Measurements from ENCODE around the gene SPINT4.

The SPINT4 gene

GRCh38 chr20:45774945-45775344, 52.8 kb downstream of the SPINT4 start:
- H2AFZ ChIP-seq (ENCODE audit: low read length), result no peak overlapping the region
- no peaks in the 10 kb centered on the region for H3K9me2 ChIP-seq (ENCODE audit: low read depth, low read length)
- no peak overlapping the region for H3K4me3 ChIP-seq (ENCODE audit: low read depth, low read length, poor library complexity, severe bottlenecking)

GRCh38 chr20:45775411-45775810, 53.3 kb downstream of the SPINT4 start:
- Histone ChIP-seq H2AFZ (ENCODE audit: low read length) (no peak overlapping the region), H3K9me3 (ENCODE audit: low read length) (no peaks in the 10 kb centered on the region), H3K27me3 (ENCODE audit: insufficient read depth, low read length) (no peaks in the 10 kb centered on the region), H4K20me1 (ENCODE audit: insufficient read depth, low read length) (no peaks in the 10 kb centered on the region), H3K9me2 (ENCODE audit: low read depth, low read length) (no peaks in the 10 kb centered on the region), H3K79me2 (ENCODE audit: insufficient read depth, low read length) (no peaks in the 10 kb centered on the region), H3K36me3 (ENCODE audit: insufficient read depth, low read length) (no peaks in the 10 kb centered on the region), H3K9ac (ENCODE audit: low read length) (no peak overlapping the region), H3F3A (ENCODE audit: insufficient read depth, low read length) (no peaks in the 10 kb centered on the region), H3K27ac (ENCODE audit: low read depth, low read length, poor library complexity, severe bottlenecking) (no peak overlapping the region), H3K4me3 (ENCODE audit: low read depth, low read length, poor library complexity, severe bottlenecking) (no peak overlapping the region), H3K4me1 (ENCODE audit: insufficient read depth, low read length, severe bottlenecking) (no peaks in the 10 kb centered on the region), H3K4me2 (ENCODE audit: low read length) (no peak overlapping the region)
- TF ChIP-seq CTCF (IDR thresholded peaks at IDR 0.05; ENCODE audit: low read length) (no peak), EZH2 (IDR thresholded peaks at IDR 0.05; ENCODE audit: borderline replicate concordance, low read length) (no peak)

More at GRCh38 chr20:45774945-45775344, 52.8 kb downstream of the SPINT4 start:
- Histone ChIP-seq H3K9ac (ENCODE audit: low read length) (no peak overlapping the region), H3K9me3 (ENCODE audit: low read length) (no peaks in the 10 kb centered on the region), H3K4me2 (ENCODE audit: low read length) (no peak overlapping the region), H3K27me3 (ENCODE audit: insufficient read depth, low read length) (no peaks in the 10 kb centered on the region), H3K4me1 (ENCODE audit: insufficient read depth, low read length, severe bottlenecking) (no peaks in the 10 kb centered on the region), H3F3A (ENCODE audit: insufficient read depth, low read length) (no peaks in the 10 kb centered on the region), H3K36me3 (ENCODE audit: insufficient read depth, low read length) (no peaks in the 10 kb centered on the region), H3K27ac (ENCODE audit: low read depth, low read length, poor library complexity, severe bottlenecking) (no peak overlapping the region), H4K20me1 (ENCODE audit: insufficient read depth, low read length) (no peaks in the 10 kb centered on the region), H3K79me2 (ENCODE audit: insufficient read depth, low read length) (no peaks in the 10 kb centered on the region)
- TF ChIP-seq EZH2 (IDR thresholded peaks at IDR 0.05; ENCODE audit: borderline replicate concordance, low read length), result no peak
- TF ChIP-seq CTCF (IDR thresholded peaks at IDR 0.05; ENCODE audit: low read length), result no peak
